GM12892 (cell line): ENCODE data around the gene CDH13.

ENCODE experiments used
- POLR2A ChIP-seq: IDR thresholded peaks from 2 replicates; pipeline ENCODE4 v1.6.1; 2011; ENCODE audit warnings: low read depth, low read length, control low read depth
- POLR2AphosphoS5 ChIP-seq: IDR thresholded peaks from 2 replicates; pipeline ENCODE4 v1.6.1; 2011; ENCODE audit warnings: low read depth, low read length, control low read depth
- TAF1 ChIP-seq: IDR thresholded peaks from 2 replicates; pipeline ENCODE4 v1.6.1; 2011; ENCODE audit warnings: low read depth, mild to moderate bottlenecking, control low read depth, low read length, borderline replicate concordance

DNA sequence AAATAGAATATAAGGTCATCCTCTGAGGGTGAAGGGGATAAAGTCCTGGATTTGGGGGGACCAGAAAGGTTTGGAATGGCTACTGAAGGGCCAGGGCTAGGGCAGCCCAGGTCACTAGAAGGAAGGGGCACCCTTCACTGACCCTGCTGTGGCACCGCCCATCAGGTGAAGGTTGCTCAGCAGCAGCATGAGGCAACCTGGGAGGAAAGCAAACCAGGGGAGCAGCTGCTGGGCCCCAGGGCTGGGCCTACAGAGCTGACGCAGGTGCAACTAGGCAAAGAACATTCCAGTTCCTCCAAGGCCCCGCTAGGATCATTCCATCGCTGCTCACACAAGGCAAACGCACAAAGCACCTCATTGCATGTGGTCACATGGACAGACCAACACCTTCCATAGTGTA lies 1177.6 kb downstream of the CDH13 start:
- TF ChIP-seq POLR2AphosphoS5: no peak
- TF ChIP-seq POLR2A: no peak
- TF ChIP-seq TAF1: no peak
